GM12878 (cell line): ENCODE data around the gene PRKAG3.

Source experiments
- EP300 ChIP-seq, 2 experiments: fragments of 150-350 bp in 1 of 2; IDR thresholded peaks; 2 replicates each; pipeline ENCODE4 v1.6.1; 2011 to 2012; ENCODE audit warnings: low read depth in 2 of 2, low read length in 2 of 2, borderline replicate concordance in 1 of 2, improper control_type of control experiment in 1 of 2, inconsistent platforms in 1 of 2; ENCODE audit not compliant: control insufficient read depth in 1 of 2
- POLR2A ChIP-seq: IDR thresholded peaks from 2 replicates; pipeline ENCODE4 v1.6.1; 2011; ENCODE audit warnings: low read depth, mild to moderate bottlenecking, low read length
- RB1 ChIP-seq: fragments of 450-650 bp; formaldehyde crosslinking; IDR thresholded peaks from 2 replicates; pipeline ENCODE4 v1.6.1; 2017; ENCODE audit warnings: mild to moderate bottlenecking, borderline replicate concordance
- RBBP5 ChIP-seq: fragments of 200-600 bp; sonication (generic); conservative IDR thresholded peaks from 2 replicates; pipeline ENCODE4 v1.6.1; 2016
- TBL1XR1 ChIP-seq: IDR thresholded peaks from 2 replicates; pipeline ENCODE4 v1.6.1; 2012; ENCODE audit warnings: low read depth, low read length, improper control_type of control experiment
- TF ChIP-seq, protein P1 (sequence below): fragments of 450-650 bp; IDR thresholded peaks from 2 replicates; pipeline ENCODE4 v1.6.1; 2017; ENCODE audit warnings: mild to moderate bottlenecking, moderate library complexity

DNA sequence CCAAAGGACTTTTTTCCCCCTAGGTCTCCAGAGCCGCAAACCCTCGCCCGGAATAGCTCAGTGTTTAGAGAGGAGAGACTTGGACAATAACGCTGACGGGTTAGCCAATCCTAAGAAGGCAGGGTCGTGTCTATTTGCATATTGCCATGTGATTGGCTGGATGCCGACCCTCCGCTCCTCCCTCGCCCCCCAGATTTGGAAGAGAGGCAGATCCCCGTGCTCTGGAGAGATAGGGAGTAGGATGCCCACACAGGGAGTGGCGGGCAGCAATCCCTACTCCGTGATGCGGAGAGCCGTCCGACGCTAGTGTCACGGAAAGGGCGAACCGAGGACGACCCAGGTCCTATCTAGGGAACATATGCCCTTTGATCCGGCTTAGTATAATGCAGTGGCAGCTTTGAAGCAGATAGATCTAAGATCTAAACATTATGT is 29.4 kb upstream of the PRKAG3 start:
- no peak for TF ChIP-seq RBBP5
- no peak for TF ChIP-seq POLR2A
- TF ChIP-seq RB1: no peak
- TF ChIP-seq TBL1XR1: no peak
- TF ChIP-seq, protein P1, sequence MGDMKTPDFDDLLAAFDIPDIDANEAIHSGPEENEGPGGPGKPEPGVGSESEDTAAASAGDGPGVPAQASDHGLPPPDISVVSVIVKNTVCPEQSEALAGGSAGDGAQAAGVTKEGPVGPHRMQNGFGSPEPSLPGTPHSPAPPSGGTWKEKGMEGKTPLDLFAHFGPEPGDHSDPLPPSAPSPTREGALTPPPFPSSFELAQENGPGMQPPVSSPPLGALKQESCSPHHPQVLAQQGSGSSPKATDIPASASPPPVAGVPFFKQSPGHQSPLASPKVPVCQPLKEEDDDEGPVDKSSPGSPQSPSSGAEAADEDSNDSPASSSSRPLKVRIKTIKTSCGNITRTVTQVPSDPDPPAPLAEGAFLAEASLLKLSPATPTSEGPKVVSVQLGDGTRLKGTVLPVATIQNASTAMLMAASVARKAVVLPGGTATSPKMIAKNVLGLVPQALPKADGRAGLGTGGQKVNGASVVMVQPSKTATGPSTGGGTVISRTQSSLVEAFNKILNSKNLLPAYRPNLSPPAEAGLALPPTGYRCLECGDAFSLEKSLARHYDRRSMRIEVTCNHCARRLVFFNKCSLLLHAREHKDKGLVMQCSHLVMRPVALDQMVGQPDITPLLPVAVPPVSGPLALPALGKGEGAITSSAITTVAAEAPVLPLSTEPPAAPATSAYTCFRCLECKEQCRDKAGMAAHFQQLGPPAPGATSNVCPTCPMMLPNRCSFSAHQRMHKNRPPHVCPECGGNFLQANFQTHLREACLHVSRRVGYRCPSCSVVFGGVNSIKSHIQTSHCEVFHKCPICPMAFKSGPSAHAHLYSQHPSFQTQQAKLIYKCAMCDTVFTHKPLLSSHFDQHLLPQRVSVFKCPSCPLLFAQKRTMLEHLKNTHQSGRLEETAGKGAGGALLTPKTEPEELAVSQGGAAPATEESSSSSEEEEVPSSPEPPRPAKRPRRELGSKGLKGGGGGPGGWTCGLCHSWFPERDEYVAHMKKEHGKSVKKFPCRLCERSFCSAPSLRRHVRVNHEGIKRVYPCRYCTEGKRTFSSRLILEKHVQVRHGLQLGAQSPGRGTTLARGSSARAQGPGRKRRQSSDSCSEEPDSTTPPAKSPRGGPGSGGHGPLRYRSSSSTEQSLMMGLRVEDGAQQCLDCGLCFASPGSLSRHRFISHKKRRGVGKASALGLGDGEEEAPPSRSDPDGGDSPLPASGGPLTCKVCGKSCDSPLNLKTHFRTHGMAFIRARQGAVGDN: no peak
- TF ChIP-seq EP300 (IDR thresholded peaks at IDR 0.05; ENCODE audit: borderline replicate concordance in 1 of 2, control insufficient read depth in 1 of 2, low read depth in 2 of 2, low read length in 2 of 2): no peak
